K562 (cell line): ENCODE data around the gene DNASE1L2. TPM values are rescaled to one million over a fixed set of nuclear protein-coding genes. Genes with fewer than 3 reads are reported as not detected.

Experiments used
- ATF1 ChIP-seq, 2 experiments: fragments of 450-650 bp in 1 of 2; IDR thresholded peaks; 2 replicates each; pipeline ENCODE4 v1.6.1; 2016; ENCODE audit warnings: missing compliant biosample characterization in 1 of 2, missing genetic modification characterization in 1 of 2
- BACH1 ChIP-seq: fragments of 200-800 bp; sonication (Bioruptor generic); IDR thresholded peaks from 2 replicates; pipeline ENCODE4 v1.6.1; 2016; ENCODE audit warnings: missing genetic modification characterization, missing compliant biosample characterization
- BCOR ChIP-seq: fragments of 450-650 bp; IDR thresholded peaks from 2 replicates; pipeline ENCODE4 v1.6.1; 2016
- BMI1 ChIP-seq: fragments of 150-350 bp; IDR thresholded peaks from 2 replicates; pipeline ENCODE4 v1.6.1; 2014; ENCODE audit warnings: low read length
- CHD2 ChIP-seq: IDR thresholded peaks from 2 replicates; pipeline ENCODE4 v1.6.1; 2011; ENCODE audit warnings: low read depth, low read length
- E2F8 ChIP-seq: fragments of 450-650 bp; IDR thresholded peaks from 2 replicates; pipeline ENCODE4 v1.7.1; 2018; ENCODE audit warnings: mild to moderate bottlenecking, low read depth; ENCODE audit not compliant: partially characterized antibody
- HDAC8 ChIP-seq: fragments of 450-650 bp; IDR thresholded peaks from 2 replicates; pipeline ENCODE4 v1.6.1; 2016; ENCODE audit warnings: mild to moderate bottlenecking, missing genetic modification characterization, moderate library complexity, missing compliant biosample characterization
- JUNB ChIP-seq: fragments of 450-650 bp; formaldehyde crosslinking; conservative IDR thresholded peaks from 2 replicates; pipeline ENCODE4 v1.4.0; 2020; ENCODE audit warnings: mild to moderate bottlenecking
- NBN ChIP-seq: fragments of 450-650 bp; IDR thresholded peaks from 2 replicates; pipeline ENCODE4 v1.6.1; 2016; ENCODE audit warnings: low read depth, mild to moderate bottlenecking
- REST ChIP-seq, 2 experiments: fragments of 450-650 bp; formaldehyde crosslinking in 1 of 2; IDR thresholded peaks; 2 replicates each; pipeline versions ENCODE4 v1.4.0 to v1.6.1; 2014 to 2020; ENCODE audit warnings: mild to moderate bottlenecking in 2 of 2, borderline replicate concordance in 1 of 2, low read depth in 1 of 2
- SIN3B ChIP-seq: fragments of 450-650 bp; IDR thresholded peaks from 2 replicates; pipeline ENCODE4 v1.6.1; 2017; ENCODE audit warnings: low read depth, mild to moderate bottlenecking, moderate library complexity
- SREBF1 ChIP-seq: fragments of 150-350 bp; IDR thresholded peaks from 2 replicates; pipeline ENCODE4 v1.6.1; 2014; ENCODE audit warnings: antibody characterized with exemption, low read depth, low read length, borderline replicate concordance
- TBP ChIP-seq: optimal IDR thresholded peaks from 2 replicates; pipeline ENCODE3; 2011; ENCODE audit warnings: low read depth, low read length, improper control_type of control experiment
- polyA plus RNA-seq, 8 experiments: library from polyadenylated mRNA; depleted of rRNA in 4 of 8; stranded (reverse) in 5 of 8; unstranded in 3 of 8; fragments of >200 nt; fragmentation: Nextera tagmentation in 2 of 8; fragmentation: Illumina TruSeq in 1 of 8; extraction: Ambion mirVana in 2 of 8; extraction: Trizol in 1 of 8; gene quantifications; 2 replicates each; pipeline versions ENCODE4 v1.2.1 to v1.2.3, GENCODE V29; 2011 to 2014; ENCODE audit warnings: inconsistent platforms in 1 of 8, missing spikeins in 1 of 8
- total RNA-seq, 7 experiments: library from RNA; depleted of rRNA in 6 of 7; stranded (reverse); fragments of >200 nt in 6 of 7; fragmentation: Illumina TruSeq in 2 of 7; extraction: Trizol in 2 of 7; gene quantifications; 2 replicates each; pipeline versions ENCODE4 v1.2.1 to v1.2.3, GENCODE V29; 2011 to 2021; ENCODE audit warnings: low replicate concordance in 1 of 7

DNASE1L2 gene
- total and polyA plus RNA-seq, 9 of the 15 experiments (the other 6 are each of a cell fraction or from before 2014, with no cell fraction given) = 0.08 to 2.7 (median 1.7) TPM; not detected in 1

- TF ChIP-seq REST (IDR thresholded peaks at IDR 0.05; ENCODE audit: borderline replicate concordance) (peak; percentile 99), REST (CRISPR knock-in tag; IDR thresholded peaks at IDR 0.05; ENCODE audit: low read depth) (peak; percentile 84; the same call in 1 of the 2 replicates), JUNB (CRISPR knock-in tag) (0 out of 2 replicates have a peak, but pooled peaks have one; percentile 20), SREBF1 (peak; percentile 60; the same call in 1 of the 2 replicates), BACH1 (tag) (no peak), SIN3B (peak; percentile 89), HDAC8 (0 out of 2 replicates have a peak, but pooled peaks have one; percentile 46), CHD2 (peak; percentile 21; the same call in 1 of the 2 replicates), ATF1 (CRISPR knock-in tag; IDR thresholded peaks at IDR 0.05) (no peak), ATF1 (tag; IDR thresholded peaks at IDR 0.05) (peak; percentile 70), E2F8 (no peak), BMI1 (no peak), NBN (peak; percentile 70; the same call in 1 of the 2 replicates), BCOR (0 out of 2 replicates have a peak, but pooled peaks have one; percentile 20), TBP (peak; percentile 69)
These were observed 30.9 kb upstream of the DNASE1L2 start, which contains the start of gene MLST8 (continued) for GRCh38 chr16:2205104-2205966.
